Stimulated activated CD4-positive, alpha-beta T cell treated with anti-CD3 and anti-CD28 coated beads, Interleukin-15, amount 100 ng/mL, for 48 hours (primary cell): Measurements from ENCODE around the gene AGAP1.
A peak's percentile ranks its signal among the peaks of the same experiment; 100 is the strongest.

ENCODE experiments used
- DNase-seq, 2 donors: peaks; one replicate each; pipeline ENCODE4 v3.0.0-alpha.2; 2020; ENCODE audit warnings: low read depth in 2 of 2

The AGAP1 gene

GRCh38 chr2:235665661-235666212 is 171.9 kb downstream of the AGAP1 start:
- DNase-seq, result no peak

GRCh38 chr2:235666213-235666781 is 172.5 kb downstream of the AGAP1 start:
- DNase-seq, result no peak

GRCh38 chr2:235668782-235669181 is 174.9 kb downstream of the AGAP1 start:
- DNase-seq, result no peak

- peak; percentile 5 to 10 for DNase-seq
Observed at GRCh38 chr2:235669269-235669831, 175.5 kb downstream of the AGAP1 start.

GRCh38 chr2:235669983-235670962 is 176.4 kb downstream of the AGAP1 start:
- DNase-seq, result no peak

GRCh38 chr2:235670974-235671787 is 177.3 kb downstream of the AGAP1 start:
- no peak for DNase-seq

GRCh38 chr2:235672720-235673119 is 178.9 kb downstream of the AGAP1 start:
- no peak for DNase-seq

- no peak for DNase-seq
Observed at GRCh38 chr2:235674146-235674545, 180.3 kb downstream of the AGAP1 start.

GRCh38 chr2:235674812-235675211 is 181.0 kb downstream of the AGAP1 start:
- no peak for DNase-seq

- no peak for DNase-seq
Observed at GRCh38 chr2:235675678-235676535, 182.1 kb downstream of the AGAP1 start.

GRCh38 chr2:235676536-235676799 is 182.6 kb downstream of the AGAP1 start:
- no peak for DNase-seq

GRCh38 chr2:235677276-235677788 is 183.5 kb downstream of the AGAP1 start:
- no peak for DNase-seq

- DNase-seq, result no peak
Observed at GRCh38 chr2:235677937-235678336, 184.1 kb downstream of the AGAP1 start.

- DNase-seq, result no peak
Observed at GRCh38 chr2:235678712-235679111, 184.9 kb downstream of the AGAP1 start.

GRCh38 chr2:235679471-235679870 is 185.6 kb downstream of the AGAP1 start:
- no peak for DNase-seq

- no peak for DNase-seq
Observed at GRCh38 chr2:235685024-235685721, 191.3 kb downstream of the AGAP1 start.

GRCh38 chr2:235688511-235689426 is 194.9 kb downstream of the AGAP1 start:
- DNase-seq, result no peak

GRCh38 chr2:235689427-235689853 is 195.6 kb downstream of the AGAP1 start:
- DNase-seq, result no peak
